Panc1 (cell line): ENCODE results near the gene ACP3. TPM values are rescaled to one million over a fixed set of nuclear protein-coding genes. Genes with fewer than 3 reads are reported as not detected.

ENCODE experiments used
- ATAC-seq: fragments of 200-7000 bp; cut with Tn5 transposase; 2 replicates; pipeline ENCODE4 v1.9.1; 2020; ENCODE audit warnings: mild to moderate bottlenecking, moderate library complexity
- BruUV-seq: library from RNA; stranded (reverse); fragments of 400-500 nt; replicated peaks from 2 replicates; lab custom pipeline; 2021; lab: Mats Ljungman, UMichigan
- CTCF ChIA-PET: fragments of 300-600 bp; sonication (Branson Sonifier 250); formaldehyde crosslinking; loops from one replicate; lab custom pipeline; 2022; ENCODE audit warnings: antibody characterized with exemption; lab: Charles Lee
- POLR2A ChIA-PET: fragments of 300-600 bp; sonication (Branson Sonifier 250); formaldehyde crosslinking; loops from one replicate; lab custom pipeline; 2022; ENCODE audit warnings: antibody characterized with exemption; lab: Charles Lee
- DNase-seq: peaks from one replicate; pipeline ENCODE4 v3.0.0-alpha.2; 2010; ENCODE audit warnings: low read depth, low spot score
- H3K27ac ChIP-seq: 2 replicates; pipeline ENCODE4 v1.5.1; 2011; ENCODE audit warnings: mild to moderate bottlenecking, low read length, inconsistent platforms
- H3K27me3 ChIP-seq: fragments of 200-500 bp; sonication (Bioruptor generic); 2 replicates; pipeline ENCODE4 v1.6.0; 2014; ENCODE audit warnings: low read length, inconsistent platforms; ENCODE audit not compliant: control insufficient read depth, insufficient read depth
- H3K36me3 ChIP-seq: fragments of 200-500 bp; sonication (Bioruptor generic); 2 replicates; pipeline ENCODE4 v1.5.1; 2014; ENCODE audit warnings: inconsistent platforms, mild to moderate bottlenecking, low read length, moderate library complexity; ENCODE audit not compliant: control insufficient read depth, insufficient read depth
- H3K4me1 ChIP-seq: 2 replicates; pipeline ENCODE4 v1.5.1; 2011; ENCODE audit warnings: inconsistent platforms, mild to moderate bottlenecking, low read length, moderate library complexity; ENCODE audit not compliant: control insufficient read depth, insufficient read depth
- H3K4me3 ChIP-seq, 2 experiments: 2 replicates each; pipeline ENCODE4 v1.5.1; 2011 to 2012; ENCODE audit warnings: low read depth in 2 of 2, low read length in 2 of 2, mild to moderate bottlenecking in 2 of 2, inconsistent platforms in 1 of 2, moderate library complexity in 1 of 2
- H3K9me3 ChIP-seq: fragments of 200-500 bp; sonication (Bioruptor generic); 2 replicates; pipeline ENCODE4 v1.5.1; 2014; ENCODE audit warnings: low read depth, mild to moderate bottlenecking, inconsistent platforms, low read length, moderate library complexity; ENCODE audit not compliant: control insufficient read depth, insufficient read depth
- CTCF ChIP-seq: fragments of 450-650 bp; IDR thresholded peaks from 2 replicates; pipeline ENCODE4 v1.5.1; 2017; ENCODE audit warnings: mild to moderate bottlenecking
- POLR2AphosphoS5 ChIP-seq: IDR thresholded peaks from 2 replicates; pipeline ENCODE4 v1.6.1; 2012; ENCODE audit warnings: mild to moderate bottlenecking, low read depth, low read length, moderate library complexity
- SIN3A ChIP-seq: IDR thresholded peaks from 2 replicates; pipeline ENCODE4 v1.6.1; 2012; ENCODE audit warnings: low read depth, mild to moderate bottlenecking, low read length, moderate library complexity, borderline replicate concordance; ENCODE audit not compliant: insufficient read depth
- TCF7L2 ChIP-seq: IDR thresholded peaks from 2 replicates; pipeline ENCODE4 v1.6.1; 2011; ENCODE audit warnings: mild to moderate bottlenecking, low read depth, low read length, inconsistent platforms
- in situ Hi-C: cut with HindIII; loops from 2 replicates; pipeline ENCODE4 v1.10.0; 2016; ENCODE audit warnings: low sequenced_read_pairs, low pct_unique_long_range_greater_than_20kb
- intact Hi-C: fragments of 100-400 bp; cut with micrococcal nuclease; formaldehyde crosslinking; loops from one replicate; pipeline ENCODE4 v1.10.0; 2022; ENCODE audit not compliant: unreplicated experiment
- total RNA-seq: library from RNA; stranded (reverse); gene quantifications from one replicate; pipeline ENCODE4 v1.2.1, GENCODE V29; 2021; ENCODE audit not compliant: unreplicated experiment
- TF ChIP-seq, protein P1 (sequence below), 2 experiments: IDR thresholded peaks; 2 replicates each; pipeline ENCODE4 v1.6.1; 2011 to 2012; ENCODE audit warnings: low read depth in 2 of 2, control low read depth in 1 of 2, low read length in 1 of 2, mild to moderate bottlenecking in 1 of 2, moderate library complexity in 1 of 2; ENCODE audit not compliant: insufficient read depth in 1 of 2

The ACP3 gene
- total RNA-seq, 1 experiment from 2014 or later: not detected

GRCh38 chr3:132332508-132332907, 15.3 kb downstream of the ACP3 start:
- no peaks in the 10 kb centered on the region for H3K9me3 ChIP-seq
- ChIA-PET POLR2A (no interaction called here), CTCF (no interaction called here)
- H3K27me3 ChIP-seq: no peaks in the 10 kb centered on the region
- H3K4me3 ChIP-seq: no peak overlapping the region
- DNase-seq: no peak
- intact Hi-C loops: no loop called here
- TF ChIP-seq CTCF: no peak
- no peak for TF ChIP-seq POLR2AphosphoS5
- no peak for TF ChIP-seq SIN3A
- TF ChIP-seq TCF7L2: no peak
- TF ChIP-seq, protein P1, sequence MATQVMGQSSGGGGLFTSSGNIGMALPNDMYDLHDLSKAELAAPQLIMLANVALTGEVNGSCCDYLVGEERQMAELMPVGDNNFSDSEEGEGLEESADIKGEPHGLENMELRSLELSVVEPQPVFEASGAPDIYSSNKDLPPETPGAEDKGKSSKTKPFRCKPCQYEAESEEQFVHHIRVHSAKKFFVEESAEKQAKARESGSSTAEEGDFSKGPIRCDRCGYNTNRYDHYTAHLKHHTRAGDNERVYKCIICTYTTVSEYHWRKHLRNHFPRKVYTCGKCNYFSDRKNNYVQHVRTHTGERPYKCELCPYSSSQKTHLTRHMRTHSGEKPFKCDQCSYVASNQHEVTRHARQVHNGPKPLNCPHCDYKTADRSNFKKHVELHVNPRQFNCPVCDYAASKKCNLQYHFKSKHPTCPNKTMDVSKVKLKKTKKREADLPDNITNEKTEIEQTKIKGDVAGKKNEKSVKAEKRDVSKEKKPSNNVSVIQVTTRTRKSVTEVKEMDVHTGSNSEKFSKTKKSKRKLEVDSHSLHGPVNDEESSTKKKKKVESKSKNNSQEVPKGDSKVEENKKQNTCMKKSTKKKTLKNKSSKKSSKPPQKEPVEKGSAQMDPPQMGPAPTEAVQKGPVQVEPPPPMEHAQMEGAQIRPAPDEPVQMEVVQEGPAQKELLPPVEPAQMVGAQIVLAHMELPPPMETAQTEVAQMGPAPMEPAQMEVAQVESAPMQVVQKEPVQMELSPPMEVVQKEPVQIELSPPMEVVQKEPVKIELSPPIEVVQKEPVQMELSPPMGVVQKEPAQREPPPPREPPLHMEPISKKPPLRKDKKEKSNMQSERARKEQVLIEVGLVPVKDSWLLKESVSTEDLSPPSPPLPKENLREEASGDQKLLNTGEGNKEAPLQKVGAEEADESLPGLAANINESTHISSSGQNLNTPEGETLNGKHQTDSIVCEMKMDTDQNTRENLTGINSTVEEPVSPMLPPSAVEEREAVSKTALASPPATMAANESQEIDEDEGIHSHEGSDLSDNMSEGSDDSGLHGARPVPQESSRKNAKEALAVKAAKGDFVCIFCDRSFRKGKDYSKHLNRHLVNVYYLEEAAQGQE (IDR thresholded peaks at IDR 0.05; ENCODE audit: insufficient read depth in 1 of 2, low read depth in 2 of 2, low read length in 1 of 2): no peak
- no peaks in the 10 kb centered on the region for H3K4me1 ChIP-seq
- no peak for ATAC-seq
- no peak overlapping the region for H3K27ac ChIP-seq
- H3K36me3 ChIP-seq: no peaks in the 10 kb centered on the region
- in situ Hi-C loops: no loop called here
- BruUV-seq: no TSS peak

DNA sequence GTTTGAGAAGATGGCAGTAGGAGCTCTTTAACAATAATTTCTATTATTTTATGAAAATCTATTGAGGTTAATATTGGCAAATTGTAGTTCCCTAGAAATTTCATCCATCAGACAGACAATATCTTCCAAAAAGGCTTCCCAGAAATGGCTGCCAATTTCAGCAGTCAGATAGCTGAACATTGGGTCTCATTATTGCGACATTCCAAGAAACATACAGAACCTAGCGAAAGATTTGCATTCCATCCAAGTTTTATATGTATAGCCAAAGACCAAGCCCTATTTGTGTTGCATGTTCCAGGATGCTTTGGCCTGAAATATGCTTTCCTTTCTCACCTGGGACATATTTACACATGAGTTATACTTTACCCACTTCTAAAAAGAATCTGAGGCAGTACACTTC, 24.5 kb downstream of the ACP3 start:
- intact Hi-C loops (loop anchor here (10.0 kb wide), 1 partner anchor 307 kb away; the partner anchor contains the start of gene CPNE4), in situ Hi-C loops (no loop called here)
- Histone ChIP-seq H3K27me3 (peaks cover 22% of the 10 kb centered on the region), H3K4me1 (no peaks in the 10 kb centered on the region), H3K9me3 (no peaks in the 10 kb centered on the region), H3K27ac (no peak overlapping the region), H3K36me3 (no peaks in the 10 kb centered on the region), H3K4me3 (no peak overlapping the region)
- POLR2A ChIA-PET: no interaction called here
- no peak for ATAC-seq
- CTCF ChIA-PET: interaction anchor here (0.7 kb wide), 1 partner anchor 19 kb away, joined by 4 read pairs; no protein-coding TSS in a partner anchor
- TF ChIP-seq CTCF: no peak
- TF ChIP-seq, protein P1 (IDR thresholded peaks at IDR 0.05; ENCODE audit: insufficient read depth in 1 of 2, low read depth in 2 of 2, low read length in 1 of 2): no peak
- no peak for TF ChIP-seq TCF7L2
- no peak for TF ChIP-seq SIN3A
- no peak for DNase-seq
- BruUV-seq: no TSS peak
